HepG2 (cell line): ENCODE measurements around the gene ARHGAP12. TPM values are rescaled to one million over a fixed set of nuclear protein-coding genes. Genes with fewer than 3 reads are reported as not detected.

Source experiments
- BORCS8-MEF2B ChIP-seq: sonication (generic); formaldehyde crosslinking; IDR thresholded peaks from 2 replicates; pipeline ENCODE4 v1.8.0; 2022; ENCODE audit warnings: mild to moderate bottlenecking, missing genetic modification reagents
- CC2D1A ChIP-seq: sonication (generic); formaldehyde crosslinking; IDR thresholded peaks from 2 replicates; pipeline ENCODE4 v1.8.1; 2023; ENCODE audit warnings: mild to moderate bottlenecking, missing genetic modification reagents
- GATA4 ChIP-seq: sonication (generic); IDR thresholded peaks from 2 replicates; pipeline ENCODE4 v1.6.1; 2016; ENCODE audit warnings: antibody characterized with exemption, low read depth, borderline replicate concordance
- HES4 ChIP-seq: sonication (generic); formaldehyde crosslinking; IDR thresholded peaks from 2 replicates; pipeline ENCODE4 v1.9.0; 2021; ENCODE audit warnings: mild to moderate bottlenecking, missing genetic modification reagents, borderline replicate concordance
- NFYB ChIP-seq: sonication (generic); formaldehyde crosslinking; IDR thresholded peaks from 2 replicates; pipeline ENCODE4 v1.4.0; 2020; ENCODE audit warnings: missing genetic modification reagents
- PHF8 ChIP-seq: sonication (generic); formaldehyde crosslinking; IDR thresholded peaks from 2 replicates; pipeline ENCODE4 v1.5.0; 2020; ENCODE audit warnings: missing genetic modification reagents
- REPIN1 ChIP-seq: sonication (generic); formaldehyde crosslinking; IDR thresholded peaks from 2 replicates; pipeline ENCODE4 v1.8.0; 2022; ENCODE audit warnings: missing genetic modification reagents, low read depth, mild to moderate bottlenecking, borderline replicate concordance
- TAF1 ChIP-seq: sonication (generic); formaldehyde crosslinking; IDR thresholded peaks from 2 replicates; pipeline ENCODE4 v1.4.0; 2020; ENCODE audit warnings: missing genetic modification reagents
- U2AF1 ChIP-seq: fragments of 200-400 bp; formaldehyde crosslinking; optimal IDR thresholded peaks from 2 replicates; pipeline ENCODE3; 2017; ENCODE audit warnings: mild to moderate bottlenecking, low read depth, low read length
- ZBTB21 ChIP-seq: sonication (generic); formaldehyde crosslinking; IDR thresholded peaks from 2 replicates; pipeline ENCODE4 v1.4.0; 2020; ENCODE audit warnings: missing genetic modification reagents
- ZBTB7A ChIP-seq: sonication (generic); formaldehyde crosslinking; IDR thresholded peaks from 2 replicates; pipeline ENCODE4 v1.8.0; 2022; ENCODE audit warnings: mild to moderate bottlenecking, missing genetic modification reagents
- ZBTB8A ChIP-seq: sonication (generic); formaldehyde crosslinking; IDR thresholded peaks from 2 replicates; pipeline ENCODE4 v1.4.0; 2020; ENCODE audit warnings: mild to moderate bottlenecking, low read depth, missing genetic modification reagents, borderline replicate concordance
- ZC3H4 ChIP-seq: sonication (generic); formaldehyde crosslinking; IDR thresholded peaks from 2 replicates; pipeline ENCODE4 v1.4.0; 2020; ENCODE audit warnings: missing genetic modification reagents, borderline replicate concordance
- ZFP90 ChIP-seq: sonication (generic); formaldehyde crosslinking; IDR thresholded peaks from 2 replicates; pipeline ENCODE4 v1.8.0; 2022; ENCODE audit warnings: missing genetic modification reagents, mild to moderate bottlenecking, inconsistent platforms, borderline replicate concordance
- ZKSCAN8 ChIP-seq: IDR thresholded peaks from 2 replicates; pipeline ENCODE4 v1.6.1; 2016; ENCODE audit warnings: borderline replicate concordance, missing genetic modification reagents, missing compliant biosample characterization
- ZNF253 ChIP-seq: sonication (generic); formaldehyde crosslinking; IDR thresholded peaks from 2 replicates; pipeline ENCODE4 v1.8.0; 2022; ENCODE audit warnings: mild to moderate bottlenecking, missing genetic modification reagents, borderline replicate concordance
- ZNF292 ChIP-seq: sonication (generic); formaldehyde crosslinking; IDR thresholded peaks from 2 replicates; pipeline ENCODE4 v1.8.1; 2022; ENCODE audit warnings: mild to moderate bottlenecking, low read depth, missing genetic modification reagents, borderline replicate concordance
- ZNF776 ChIP-seq: sonication (generic); formaldehyde crosslinking; IDR thresholded peaks from 2 replicates; pipeline ENCODE4 v1.4.0; 2020; ENCODE audit warnings: mild to moderate bottlenecking, missing genetic modification reagents
- polyA plus RNA-seq, 8 experiments: library from polyadenylated mRNA; depleted of rRNA in 3 of 8; stranded (reverse) in 7 of 8; unstranded in 1 of 8; fragments of >200 nt; fragmentation: Illumina TruSeq in 4 of 8; extraction: Trizol in 4 of 8; gene quantifications; 2 replicates each; pipeline versions ENCODE4 v1.2.1 to v1.2.3, GENCODE V29; 2011 to 2016; ENCODE audit warnings: low read depth in 4 of 8, missing spikeins in 1 of 8, mixed read lengths in 1 of 8; ENCODE audit not compliant: insufficient read depth in 1 of 8
- total RNA-seq, 5 experiments: library from RNA; depleted of rRNA; stranded (reverse); fragments of >200 nt; fragmentation: Illumina TruSeq; extraction: Trizol; gene quantifications; 2 replicates each; pipeline ENCODE4 v1.2.3, GENCODE V29; 2016; ENCODE audit warnings: low read depth in 1 of 5
- TF ChIP-seq, protein P1 (sequence below): sonication (generic); formaldehyde crosslinking; IDR thresholded peaks from 2 replicates; pipeline ENCODE4 v1.5.1; 2020; ENCODE audit warnings: missing genetic modification reagents, mild to moderate bottlenecking, borderline replicate concordance
- TF ChIP-seq, protein P2 (sequence below): sonication (generic); formaldehyde crosslinking; IDR thresholded peaks from 2 replicates; pipeline ENCODE4 v1.4.0; 2020; ENCODE audit warnings: missing genetic modification reagents, mild to moderate bottlenecking, borderline replicate concordance
- TF ChIP-seq, protein P3 (sequence below): sonication (generic); formaldehyde crosslinking; IDR thresholded peaks from 2 replicates; pipeline ENCODE4 v1.4.0; 2020; ENCODE audit warnings: missing genetic modification reagents, borderline replicate concordance

Gene ARHGAP12
- total and polyA plus RNA-seq, 2 of the 13 experiments (the other 11 are each of a cell fraction or from before 2014, with no cell fraction given) = 25.0 to 54.6 TPM

DNA sequence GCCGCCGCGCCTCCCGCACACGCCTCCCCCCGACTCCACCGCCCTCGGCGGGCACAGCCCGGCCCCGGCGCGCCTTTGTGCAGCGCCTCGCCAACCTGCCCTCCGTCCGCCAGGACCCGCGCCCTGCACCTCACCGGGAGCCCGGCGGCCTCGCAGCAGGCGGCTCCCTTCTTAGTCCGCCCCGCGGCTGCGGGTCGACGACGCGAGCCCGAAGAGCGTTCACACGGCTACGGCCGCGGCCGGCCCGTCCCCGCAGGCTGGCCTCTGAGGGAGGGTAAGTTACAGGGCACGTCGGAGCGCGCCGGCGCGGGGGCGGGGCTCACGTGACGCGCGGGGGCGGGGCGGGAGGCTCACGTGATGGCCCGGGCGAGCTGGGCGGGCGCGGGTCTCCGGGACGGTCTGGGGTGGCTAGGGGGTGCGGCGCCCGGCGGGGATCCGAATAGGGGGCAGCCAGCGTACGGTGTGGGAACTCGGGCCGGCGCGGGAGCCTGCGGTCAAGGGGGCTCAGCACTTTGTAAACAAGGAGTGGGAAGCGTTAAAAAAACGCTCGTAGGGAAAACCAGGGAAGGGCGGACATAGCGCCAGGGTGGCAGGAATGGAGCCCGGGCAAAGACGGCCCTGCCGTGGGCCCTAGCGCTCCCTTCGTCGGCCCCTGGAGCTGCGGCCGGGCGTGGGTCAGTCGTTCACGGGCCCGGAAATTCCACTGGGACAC, at the start of gene ARHGAP12 (continued):
- TF ChIP-seq GATA4 = peak; percentile 57; the same call in 1 of the 2 replicates
- TF ChIP-seq ZNF253 (CRISPR knock-in tag) = no peak
- no peak for TF ChIP-seq U2AF1
- TF ChIP-seq CC2D1A (CRISPR knock-in tag) = no peak
- TF ChIP-seq ZFP90 = no peak; the same call in 1 of the 2 replicates
- TF ChIP-seq REPIN1 (CRISPR knock-in tag) = no peak
- TF ChIP-seq, protein P1, sequence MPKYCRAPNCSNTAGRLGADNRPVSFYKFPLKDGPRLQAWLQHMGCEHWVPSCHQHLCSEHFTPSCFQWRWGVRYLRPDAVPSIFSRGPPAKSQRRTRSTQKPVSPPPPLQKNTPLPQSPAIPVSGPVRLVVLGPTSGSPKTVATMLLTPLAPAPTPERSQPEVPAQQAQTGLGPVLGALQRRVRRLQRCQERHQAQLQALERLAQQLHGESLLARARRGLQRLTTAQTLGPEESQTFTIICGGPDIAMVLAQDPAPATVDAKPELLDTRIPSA (CRISPR knock-in tag) = peak; percentile 82; the same call in 1 of the 2 replicates
- no peak for TF ChIP-seq NFYB
- 0 out of 2 replicates have a peak, but pooled peaks have one; percentile 12 for TF ChIP-seq ZBTB7A (CRISPR knock-in tag)
- peak; percentile 56; the same call in 1 of the 2 replicates for TF ChIP-seq TAF1 (CRISPR knock-in tag)
- TF ChIP-seq BORCS8-MEF2B (CRISPR knock-in tag) = no peak
- TF ChIP-seq ZBTB21 (CRISPR knock-in tag) = 0 out of 2 replicates have a peak, but pooled peaks have one; percentile 6
- TF ChIP-seq PHF8 (CRISPR knock-in tag) = peak; percentile 85
- no peak for TF ChIP-seq ZNF292 (CRISPR knock-in tag)
- TF ChIP-seq HES4 (CRISPR knock-in tag) = peak; percentile 68; the same call in 1 of the 2 replicates
- TF ChIP-seq ZNF776 (CRISPR knock-in tag) = peak; percentile 85; the same call in 1 of the 2 replicates
- 0 out of 2 replicates have a peak, but pooled peaks have one; percentile 7 for TF ChIP-seq ZKSCAN8 (CRISPR knock-in tag)
- TF ChIP-seq ZBTB8A (CRISPR knock-in tag) = no peak
- TF ChIP-seq, protein P2, sequence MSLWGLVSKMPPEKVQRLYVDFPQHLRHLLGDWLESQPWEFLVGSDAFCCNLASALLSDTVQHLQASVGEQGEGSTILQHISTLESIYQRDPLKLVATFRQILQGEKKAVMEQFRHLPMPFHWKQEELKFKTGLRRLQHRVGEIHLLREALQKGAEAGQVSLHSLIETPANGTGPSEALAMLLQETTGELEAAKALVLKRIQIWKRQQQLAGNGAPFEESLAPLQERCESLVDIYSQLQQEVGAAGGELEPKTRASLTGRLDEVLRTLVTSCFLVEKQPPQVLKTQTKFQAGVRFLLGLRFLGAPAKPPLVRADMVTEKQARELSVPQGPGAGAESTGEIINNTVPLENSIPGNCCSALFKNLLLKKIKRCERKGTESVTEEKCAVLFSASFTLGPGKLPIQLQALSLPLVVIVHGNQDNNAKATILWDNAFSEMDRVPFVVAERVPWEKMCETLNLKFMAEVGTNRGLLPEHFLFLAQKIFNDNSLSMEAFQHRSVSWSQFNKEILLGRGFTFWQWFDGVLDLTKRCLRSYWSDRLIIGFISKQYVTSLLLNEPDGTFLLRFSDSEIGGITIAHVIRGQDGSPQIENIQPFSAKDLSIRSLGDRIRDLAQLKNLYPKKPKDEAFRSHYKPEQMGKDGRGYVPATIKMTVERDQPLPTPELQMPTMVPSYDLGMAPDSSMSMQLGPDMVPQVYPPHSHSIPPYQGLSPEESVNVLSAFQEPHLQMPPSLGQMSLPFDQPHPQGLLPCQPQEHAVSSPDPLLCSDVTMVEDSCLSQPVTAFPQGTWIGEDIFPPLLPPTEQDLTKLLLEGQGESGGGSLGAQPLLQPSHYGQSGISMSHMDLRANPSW (CRISPR knock-in tag) = no peak
- 0 out of 2 replicates have a peak, but pooled peaks have one; percentile 19 for TF ChIP-seq ZC3H4 (CRISPR knock-in tag)
- TF ChIP-seq, protein P3, sequence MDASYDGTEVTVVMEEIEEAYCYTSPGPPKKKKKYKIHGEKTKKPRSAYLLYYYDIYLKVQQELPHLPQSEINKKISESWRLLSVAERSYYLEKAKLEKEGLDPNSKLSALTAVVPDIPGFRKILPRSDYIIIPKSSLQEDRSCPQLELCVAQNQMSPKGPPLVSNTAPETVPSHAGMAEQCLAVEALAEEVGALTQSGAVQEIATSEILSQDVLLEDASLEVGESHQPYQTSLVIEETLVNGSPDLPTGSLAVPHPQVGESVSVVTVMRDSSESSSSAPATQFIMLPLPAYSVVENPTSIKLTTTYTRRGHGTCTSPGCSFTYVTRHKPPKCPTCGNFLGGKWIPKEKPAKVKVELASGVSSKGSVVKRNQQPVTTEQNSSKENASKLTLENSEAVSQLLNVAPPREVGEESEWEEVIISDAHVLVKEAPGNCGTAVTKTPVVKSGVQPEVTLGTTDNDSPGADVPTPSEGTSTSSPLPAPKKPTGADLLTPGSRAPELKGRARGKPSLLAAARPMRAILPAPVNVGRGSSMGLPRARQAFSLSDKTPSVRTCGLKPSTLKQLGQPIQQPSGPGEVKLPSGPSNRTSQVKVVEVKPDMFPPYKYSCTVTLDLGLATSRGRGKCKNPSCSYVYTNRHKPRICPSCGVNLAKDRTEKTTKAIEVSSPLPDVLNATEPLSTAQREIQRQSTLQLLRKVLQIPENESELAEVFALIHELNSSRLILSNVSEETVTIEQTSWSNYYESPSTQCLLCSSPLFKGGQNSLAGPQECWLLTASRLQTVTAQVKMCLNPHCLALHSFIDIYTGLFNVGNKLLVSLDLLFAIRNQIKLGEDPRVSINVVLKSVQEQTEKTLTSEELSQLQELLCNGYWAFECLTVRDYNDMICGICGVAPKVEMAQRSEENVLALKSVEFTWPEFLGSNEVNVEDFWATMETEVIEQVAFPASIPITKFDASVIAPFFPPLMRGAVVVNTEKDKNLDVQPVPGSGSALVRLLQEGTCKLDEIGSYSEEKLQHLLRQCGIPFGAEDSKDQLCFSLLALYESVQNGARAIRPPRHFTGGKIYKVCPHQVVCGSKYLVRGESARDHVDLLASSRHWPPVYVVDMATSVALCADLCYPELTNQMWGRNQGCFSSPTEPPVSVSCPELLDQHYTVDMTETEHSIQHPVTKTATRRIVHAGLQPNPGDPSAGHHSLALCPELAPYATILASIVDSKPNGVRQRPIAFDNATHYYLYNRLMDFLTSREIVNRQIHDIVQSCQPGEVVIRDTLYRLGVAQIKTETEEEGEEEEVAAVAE (CRISPR knock-in tag) = no peak
